ENCODE measurements around the gene MAPKAP1. TPM values are rescaled to one million over a fixed set of nuclear protein-coding genes. Genes with fewer than 3 reads are reported as not detected.
A peak's percentile ranks its signal among the peaks of the same experiment; 100 is the strongest.

The MAPKAP1 gene
- total and polyA plus RNA-seq, 2 of the 13 experiments (the other 11 are each of a cell fraction or from before 2014, with no cell fraction given), result 45.0 to 64.3 TPM

DNA sequence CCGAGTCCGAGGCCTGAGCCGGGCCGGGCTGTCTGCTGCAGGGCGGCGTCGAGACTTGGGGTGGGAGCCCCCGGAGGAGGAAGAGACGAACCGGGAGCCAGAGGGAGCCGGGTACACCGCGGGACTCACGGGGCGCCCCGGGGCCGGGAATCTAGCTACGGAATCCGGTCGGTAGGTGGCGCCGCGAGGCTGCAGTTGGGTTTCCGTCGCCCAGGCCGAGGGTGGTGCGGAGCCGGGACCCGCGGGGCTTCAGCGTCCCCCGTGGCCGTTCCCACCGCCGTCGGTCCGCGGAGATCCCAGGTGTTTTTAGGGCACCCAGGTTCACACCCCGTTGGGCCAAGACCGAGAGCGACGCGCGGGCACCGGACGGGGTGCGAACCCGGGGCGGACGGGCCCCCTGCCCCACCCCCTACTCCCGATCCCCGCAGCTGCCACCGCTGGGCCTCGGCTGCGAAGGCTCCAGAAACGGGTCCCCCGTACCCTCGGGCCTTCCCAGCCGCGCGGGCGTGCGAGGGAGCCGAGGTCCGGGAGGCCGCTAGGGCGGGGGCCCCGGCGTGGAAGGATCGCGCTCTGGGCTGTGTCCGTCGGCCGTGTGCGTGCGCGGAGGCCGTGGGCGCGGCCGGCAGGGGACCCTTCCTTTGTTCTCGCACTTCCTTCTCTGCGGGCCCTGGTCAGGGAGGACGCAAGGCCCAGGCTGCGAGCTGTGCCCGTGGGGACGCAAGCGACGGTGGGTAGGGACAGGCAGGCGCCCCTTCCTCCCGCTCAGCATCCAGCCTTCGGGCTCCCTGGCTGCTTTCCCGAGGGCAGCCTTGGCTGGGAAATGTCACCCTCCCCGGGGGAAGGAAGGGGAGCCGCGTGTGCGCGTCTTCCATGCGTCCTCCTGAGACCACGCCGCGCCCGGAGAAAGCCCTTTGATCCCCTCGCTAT is 298.8 kb downstream of the MAPKAP1 start (continued):
- TF ChIP-seq, protein P1, sequence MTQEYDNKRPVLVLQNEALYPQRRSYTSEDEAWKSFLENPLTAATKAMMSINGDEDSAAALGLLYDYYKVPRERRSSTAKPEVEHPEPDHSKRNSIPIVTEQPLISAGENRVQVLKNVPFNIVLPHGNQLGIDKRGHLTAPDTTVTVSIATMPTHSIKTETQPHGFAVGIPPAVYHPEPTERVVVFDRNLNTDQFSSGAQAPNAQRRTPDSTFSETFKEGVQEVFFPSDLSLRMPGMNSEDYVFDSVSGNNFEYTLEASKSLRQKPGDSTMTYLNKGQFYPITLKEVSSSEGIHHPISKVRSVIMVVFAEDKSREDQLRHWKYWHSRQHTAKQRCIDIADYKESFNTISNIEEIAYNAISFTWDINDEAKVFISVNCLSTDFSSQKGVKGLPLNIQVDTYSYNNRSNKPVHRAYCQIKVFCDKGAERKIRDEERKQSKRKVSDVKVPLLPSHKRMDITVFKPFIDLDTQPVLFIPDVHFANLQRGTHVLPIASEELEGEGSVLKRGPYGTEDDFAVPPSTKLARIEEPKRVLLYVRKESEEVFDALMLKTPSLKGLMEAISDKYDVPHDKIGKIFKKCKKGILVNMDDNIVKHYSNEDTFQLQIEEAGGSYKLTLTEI (CRISPR knock-in tag; conservative IDR thresholded peaks at IDR 0.05), result no peak
- no peak for TF ChIP-seq IKZF4 (CRISPR knock-in tag; IDR thresholded peaks at IDR 0.05; ENCODE audit: borderline replicate concordance, low read depth, not compliant biosample characterization)
- peak; percentile 27; the same call in 1 of the 2 replicates for TF ChIP-seq KAT8 (CRISPR knock-in tag; IDR thresholded peaks at IDR 0.05)
- no peak for TF ChIP-seq ZNF17 (CRISPR knock-in tag; IDR thresholded peaks at IDR 0.05)
- no peak for TF ChIP-seq ATF6 (CRISPR knock-in tag; conservative IDR thresholded peaks at IDR 0.05)
- no peak for TF ChIP-seq RARG (CRISPR knock-in tag; IDR thresholded peaks at IDR 0.05; ENCODE audit: low read depth)
- no peak for TF ChIP-seq ZFP36L2 (CRISPR knock-in tag; IDR thresholded peaks at IDR 0.05)
- TF ChIP-seq MAF1 (CRISPR knock-in tag; IDR thresholded peaks at IDR 0.05; ENCODE audit: borderline replicate concordance), result no peak
- TF ChIP-seq MIXL1 (CRISPR knock-in tag; IDR thresholded peaks at IDR 0.05), result no peak
- no peak for TF ChIP-seq ZFP1 (CRISPR knock-in tag; IDR thresholded peaks at IDR 0.05)
- TF ChIP-seq ZNF121 (CRISPR knock-in tag; IDR thresholded peaks at IDR 0.05), result no peak; the same call in 1 of the 2 replicates
- TF ChIP-seq EHMT2 (IDR thresholded peaks at IDR 0.05; ENCODE audit: borderline replicate concordance, low read depth, low read length), result no peak
- TF ChIP-seq ZNF570 (CRISPR knock-in tag; IDR thresholded peaks at IDR 0.05; ENCODE audit: borderline replicate concordance), result no peak
- no peak for TF ChIP-seq KMT2B (CRISPR knock-in tag; IDR thresholded peaks at IDR 0.05)
- peak; percentile 92; the same call in 1 of the 2 replicates for TF ChIP-seq KDM3A (CRISPR knock-in tag; IDR thresholded peaks at IDR 0.05; ENCODE audit: low read depth)
- TF ChIP-seq, protein P2, sequence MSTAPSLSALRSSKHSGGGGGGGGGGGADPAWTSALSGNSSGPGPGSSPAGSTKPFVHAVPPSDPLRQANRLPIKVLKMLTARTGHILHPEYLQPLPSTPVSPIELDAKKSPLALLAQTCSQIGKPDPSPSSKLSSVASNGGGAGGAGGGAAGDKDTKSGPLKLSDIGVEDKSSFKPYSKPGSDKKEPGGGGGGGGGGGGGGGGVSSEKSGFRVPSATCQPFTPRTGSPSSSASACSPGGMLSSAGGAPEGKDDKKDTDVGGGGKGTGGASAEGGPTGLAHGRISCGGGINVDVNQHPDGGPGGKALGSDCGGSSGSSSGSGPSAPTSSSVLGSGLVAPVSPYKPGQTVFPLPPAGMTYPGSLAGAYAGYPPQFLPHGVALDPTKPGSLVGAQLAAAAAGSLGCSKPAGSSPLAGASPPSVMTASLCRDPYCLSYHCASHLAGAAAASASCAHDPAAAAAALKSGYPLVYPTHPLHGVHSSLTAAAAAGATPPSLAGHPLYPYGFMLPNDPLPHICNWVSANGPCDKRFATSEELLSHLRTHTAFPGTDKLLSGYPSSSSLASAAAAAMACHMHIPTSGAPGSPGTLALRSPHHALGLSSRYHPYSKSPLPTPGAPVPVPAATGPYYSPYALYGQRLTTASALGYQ (CRISPR knock-in tag; IDR thresholded peaks at IDR 0.05), result no peak
- no peak for TF ChIP-seq ZBTB46 (CRISPR knock-in tag; IDR thresholded peaks at IDR 0.05; ENCODE audit: borderline replicate concordance)
- no peak for TF ChIP-seq ZNF180 (CRISPR knock-in tag; IDR thresholded peaks at IDR 0.05; ENCODE audit: borderline replicate concordance, low read depth)
- TF ChIP-seq FOXO1 (CRISPR knock-in tag; IDR thresholded peaks at IDR 0.05), result no peak; the same call in 1 of the 2 replicates
- no peak for TF ChIP-seq GLMP (CRISPR knock-in tag; IDR thresholded peaks at IDR 0.05; ENCODE audit: borderline replicate concordance)

All from HepG2 (cell line).